K562 (cell line): ENCODE results near the gene BCAR3. TPM values are rescaled to one million over a fixed set of nuclear protein-coding genes. Genes with fewer than 3 reads are reported as not detected.

Experiments used
- CEBPZ ChIP-seq: fragments of 150-350 bp; IDR thresholded peaks from 2 replicates; pipeline ENCODE4 v1.6.1; 2014; ENCODE audit warnings: low read depth, mild to moderate bottlenecking, low read length, borderline replicate concordance
- CLOCK ChIP-seq: fragments of 250-450 bp; sonication (Bioruptor Pico); IDR thresholded peaks from 2 replicates; pipeline ENCODE4 v1.4.0; 2020; ENCODE audit warnings: mild to moderate bottlenecking, moderate library complexity, borderline replicate concordance
- CREB1 ChIP-seq, 2 experiments: sonication (generic) in 1 of 2; formaldehyde crosslinking in 1 of 2; IDR thresholded peaks; 2 replicates each; pipeline versions ENCODE4 v1.6.1 to v1.8.0; 2012 to 2022; ENCODE audit warnings: inconsistent platforms in 1 of 2, mild to moderate bottlenecking in 1 of 2, missing genetic modification reagents in 1 of 2, moderate library complexity in 1 of 2
- DLX4 ChIP-seq: fragments of 250-450 bp; sonication (Bioruptor Pico); IDR thresholded peaks from 2 replicates; pipeline ENCODE4 v1.6.1; 2021; ENCODE audit warnings: mild to moderate bottlenecking
- E4F1 ChIP-seq: fragments of 250-450 bp; sonication (Bioruptor Pico); IDR thresholded peaks from 2 replicates; pipeline ENCODE4 v1.5.0; 2021; ENCODE audit warnings: mild to moderate bottlenecking, borderline replicate concordance
- ETV6 ChIP-seq, 3 experiments: fragments of 150-350 bp in 1 of 3; sonication (generic) in 1 of 3; formaldehyde crosslinking in 1 of 3; IDR thresholded peaks; 2 replicates each; pipeline versions ENCODE4 v1.6.1 to v1.8.0; 2014 to 2022; ENCODE audit warnings: borderline replicate concordance in 2 of 3, low read depth in 2 of 3, antibody characterized with exemption in 1 of 3, low read length in 1 of 3, mild to moderate bottlenecking in 1 of 3, missing genetic modification reagents in 1 of 3
- HEY1 ChIP-seq: fragments of 250-450 bp; sonication (Bioruptor Pico); IDR thresholded peaks from 2 replicates; pipeline ENCODE4 v1.5.0; 2020; ENCODE audit warnings: mild to moderate bottlenecking, moderate library complexity, borderline replicate concordance
- PBX2 ChIP-seq, 2 experiments: IDR thresholded peaks in 1 of 2; conservative IDR thresholded peaks in 1 of 2; 2 replicates each; pipeline ENCODE4 v1.6.1; 2016; ENCODE audit warnings: low read depth in 2 of 2, mild to moderate bottlenecking in 1 of 2, missing compliant biosample characterization in 1 of 2, missing genetic modification characterization in 1 of 2, moderate library complexity in 1 of 2
- PPARD ChIP-seq: fragments of 250-450 bp; sonication (Bioruptor Pico); IDR thresholded peaks from 2 replicates; pipeline ENCODE4 v1.8.0; 2022; ENCODE audit warnings: inconsistent platforms, mild to moderate bottlenecking, moderate library complexity
- TAF9B ChIP-seq: fragments of 450-650 bp; IDR thresholded peaks from 2 replicates; pipeline ENCODE4 v1.6.1; 2018; ENCODE audit warnings: mild to moderate bottlenecking; ENCODE audit not compliant: partially characterized antibody
- polyA plus RNA-seq, 8 experiments: library from polyadenylated mRNA; depleted of rRNA in 4 of 8; stranded (reverse) in 5 of 8; unstranded in 3 of 8; fragments of >200 nt; fragmentation: Nextera tagmentation in 2 of 8; fragmentation: Illumina TruSeq in 1 of 8; extraction: Ambion mirVana in 2 of 8; extraction: Trizol in 1 of 8; gene quantifications; 2 replicates each; pipeline versions ENCODE4 v1.2.1 to v1.2.3, GENCODE V29; 2011 to 2014; ENCODE audit warnings: inconsistent platforms in 1 of 8, missing spikeins in 1 of 8
- total RNA-seq, 7 experiments: library from RNA; depleted of rRNA in 6 of 7; stranded (reverse); fragments of >200 nt in 6 of 7; fragmentation: Illumina TruSeq in 2 of 7; extraction: Trizol in 2 of 7; gene quantifications; 2 replicates each; pipeline versions ENCODE4 v1.2.1 to v1.2.3, GENCODE V29; 2011 to 2021; ENCODE audit warnings: low replicate concordance in 1 of 7

The BCAR3 gene
- total and polyA plus RNA-seq, 9 of the 15 experiments (the other 6 are each of a cell fraction or from before 2014, with no cell fraction given), result 1.8 to 6.3 (median 3.8) TPM

- TF ChIP-seq CLOCK (no peak), CREB1 (IDR thresholded peaks at IDR 0.05) (peak; percentile 92), CREB1 (CRISPR knock-in tag; IDR thresholded peaks at IDR 0.05) (peak; percentile 65; the same call in 1 of the 2 replicates), DLX4 (CRISPR knock-in tag) (no peak), PPARD (CRISPR knock-in tag) (no peak), TAF9B (peak; percentile 79), ETV6 (IDR thresholded peaks at IDR 0.05; ENCODE audit: borderline replicate concordance in 1 of 2, low read depth in 2 of 2, low read length in 1 of 2) (no peak; a peak in 1 of 4 replicates), ETV6 (CRISPR knock-in tag; IDR thresholded peaks at IDR 0.05; ENCODE audit: borderline replicate concordance) (no peak), HEY1 (CRISPR knock-in tag) (no peak), CEBPZ (no peak), PBX2 (CRISPR knock-in tag; IDR thresholded peaks at IDR 0.05; ENCODE audit: low read depth) (no peak), PBX2 (tag; conservative IDR thresholded peaks at IDR 0.05; ENCODE audit: low read depth) (peak; percentile 56; the same call in 1 of the 2 replicates), E4F1 (CRISPR knock-in tag) (no peak)
Measured at GRCh38 chr1:93567255-93567918, 114.2 kb downstream of the BCAR3 start (continued).
